Measurements from ENCODE around the gene WNT8A. TPM values are rescaled to one million over a fixed set of nuclear protein-coding genes. Genes with fewer than 3 reads are reported as not detected.

The WNT8A gene
- total RNA-seq, 1 donor from 2014 or later, result not detected

GRCh38 chr5:138093036-138093435 lies 9.2 kb downstream of the WNT8A start:
- H3K27me3 Mint-ChIP-seq (ENCODE audit: unreplicated experiment), result peaks cover 63% of the 10 kb centered on the region

GRCh38 chr5:138095100-138095907 lies 11.5 kb downstream of the WNT8A start:
- Mint-ChIP-seq H3K4me1 (ENCODE audit: unreplicated experiment) (no peaks in the 10 kb centered on the region), H3K27me3 (ENCODE audit: unreplicated experiment) (peaks cover 63% of the 10 kb centered on the region), H3K9me3 (ENCODE audit: unreplicated experiment) (no peaks in the 10 kb centered on the region), H3K27ac (ENCODE audit: unreplicated experiment) (no peak overlapping the region), H3K4me3 (ENCODE audit: unreplicated experiment) (no peak overlapping the region), H3K36me3 (ENCODE audit: unreplicated experiment) (no peaks in the 10 kb centered on the region)
- no peak for DNase-seq (ENCODE audit: extremely low spot score, unreplicated experiment)
- no peak for TF ChIP-seq CTCF (IDR thresholded peaks at IDR 0.05)

More at GRCh38 chr5:138093036-138093435, 9.2 kb downstream of the WNT8A start:
- H3K27ac Mint-ChIP-seq (ENCODE audit: unreplicated experiment), result no peak overlapping the region
- no peak for DNase-seq (ENCODE audit: extremely low spot score, unreplicated experiment)
- H3K4me3 Mint-ChIP-seq (ENCODE audit: unreplicated experiment), result no peak overlapping the region
- H3K4me1 Mint-ChIP-seq (ENCODE audit: unreplicated experiment), result no peaks in the 10 kb centered on the region
- H3K9me3 Mint-ChIP-seq (ENCODE audit: unreplicated experiment), result no peaks in the 10 kb centered on the region
- H3K36me3 Mint-ChIP-seq (ENCODE audit: unreplicated experiment), result no peaks in the 10 kb centered on the region
- no peak for TF ChIP-seq CTCF (IDR thresholded peaks at IDR 0.05)

DNA sequence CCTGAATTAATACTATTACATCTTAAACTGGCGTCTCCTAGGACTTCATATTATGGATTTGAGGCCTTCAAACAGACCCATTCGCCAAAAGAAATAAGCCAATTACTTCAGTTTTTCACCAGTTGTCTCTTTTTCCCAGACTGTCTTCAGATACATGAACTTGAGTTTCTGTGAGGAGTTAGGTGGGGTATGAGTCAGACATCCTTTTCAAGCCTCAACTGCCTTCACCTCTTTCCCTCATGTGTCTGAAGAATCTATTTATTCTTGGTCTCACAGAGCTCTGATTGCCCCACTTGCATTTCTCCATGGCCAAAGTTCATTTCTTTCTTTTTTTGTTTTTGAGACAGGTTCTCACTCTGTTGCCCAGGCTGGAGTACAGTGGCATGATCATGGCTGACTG lies 12.5 kb downstream of the WNT8A start:
- no peaks in the 10 kb centered on the region for H3K4me1 Mint-ChIP-seq (ENCODE audit: unreplicated experiment)
- DNase-seq (ENCODE audit: extremely low spot score, unreplicated experiment), result no peak
- peaks cover 60% of the 10 kb centered on the region for H3K27me3 Mint-ChIP-seq (ENCODE audit: unreplicated experiment)

GRCh38 chr5:138096997-138097828 lies 13.4 kb downstream of the WNT8A start:
- TF ChIP-seq CTCF (IDR thresholded peaks at IDR 0.05), result no peak
- H3K27ac Mint-ChIP-seq (ENCODE audit: unreplicated experiment), result no peak overlapping the region

More for the DNA sequence above, 12.5 kb downstream of the WNT8A start:
- no peaks in the 10 kb centered on the region for H3K36me3 Mint-ChIP-seq (ENCODE audit: unreplicated experiment)
- no peak overlapping the region for H3K27ac Mint-ChIP-seq (ENCODE audit: unreplicated experiment)
- TF ChIP-seq CTCF (IDR thresholded peaks at IDR 0.05), result no peak
- no peak overlapping the region for H3K4me3 Mint-ChIP-seq (ENCODE audit: unreplicated experiment)
- H3K9me3 Mint-ChIP-seq (ENCODE audit: unreplicated experiment), result no peaks in the 10 kb centered on the region

More at GRCh38 chr5:138096997-138097828, 13.4 kb downstream of the WNT8A start:
- H3K9me3 Mint-ChIP-seq (ENCODE audit: unreplicated experiment), result no peaks in the 10 kb centered on the region
- H3K4me3 Mint-ChIP-seq (ENCODE audit: unreplicated experiment), result no peak overlapping the region
- H3K27me3 Mint-ChIP-seq (ENCODE audit: unreplicated experiment), result peaks cover 61% of the 10 kb centered on the region
- no peaks in the 10 kb centered on the region for H3K36me3 Mint-ChIP-seq (ENCODE audit: unreplicated experiment)
- DNase-seq (ENCODE audit: extremely low spot score, unreplicated experiment), result no peak
- H3K4me1 Mint-ChIP-seq (ENCODE audit: unreplicated experiment), result no peaks in the 10 kb centered on the region
